Trophoblast cell (in vitro differentiated cells and primary cell): Measurements from ENCODE around the gene CEMIP.
A peak's percentile ranks its signal among the peaks of the same experiment; 100 is the strongest.

Experiments
- DNase-seq, 2 donors: peaks; one replicate each; pipeline ENCODE4 v3.0.0-alpha.2; 2016
- H2AFZ ChIP-seq: 2 replicates; pipeline ENCODE4 v1.6.1; 2013; ENCODE audit warnings: low read length, moderate library complexity, mild to moderate bottlenecking; ENCODE audit not compliant: insufficient read depth, poor library complexity
- H2AK5ac ChIP-seq: 2 replicates; pipeline ENCODE4 v1.6.1; 2013; ENCODE audit warnings: mild to moderate bottlenecking, low read length
- H2BK120ac ChIP-seq: 2 replicates; pipeline ENCODE4 v1.6.1; 2013; ENCODE audit warnings: low read length, mild to moderate bottlenecking, moderate library complexity; ENCODE audit not compliant: insufficient read depth, poor library complexity
- H2BK12ac ChIP-seq: 2 replicates; pipeline ENCODE4 v1.6.1; 2013; ENCODE audit warnings: mild to moderate bottlenecking, low read length, moderate library complexity
- H2BK5ac ChIP-seq: 2 replicates; pipeline ENCODE4 v1.6.1; 2013; ENCODE audit warnings: low read length, low read depth, moderate library complexity, mild to moderate bottlenecking; ENCODE audit not compliant: poor library complexity
- H3K14ac ChIP-seq: 2 replicates; pipeline ENCODE4 v1.6.1; 2013; ENCODE audit warnings: mild to moderate bottlenecking, low read length
- H3K18ac ChIP-seq: 2 replicates; pipeline ENCODE4 v1.6.1; 2013; ENCODE audit warnings: mild to moderate bottlenecking, low read length
- H3K23ac ChIP-seq: 2 replicates; pipeline ENCODE4 v1.6.1; 2013; ENCODE audit warnings: low read length
- H3K27ac ChIP-seq: 2 replicates; pipeline ENCODE4 v1.5.1; 2013; ENCODE audit warnings: low read depth, mild to moderate bottlenecking, inconsistent platforms, low read length, moderate library complexity
- H3K27me3 ChIP-seq: 2 replicates; pipeline ENCODE4 v1.6.1; 2013; ENCODE audit warnings: inconsistent platforms, mild to moderate bottlenecking, low read length, moderate library complexity; ENCODE audit not compliant: insufficient read depth
- H3K36me3 ChIP-seq, 2 experiments: 1 replicate in 1 of 2; 2 replicates in 1 of 2; pipeline ENCODE4 v1.6.1; 2013; ENCODE audit warnings: low read length in 2 of 2, mild to moderate bottlenecking in 2 of 2, moderate library complexity in 1 of 2; ENCODE audit not compliant: insufficient read depth in 2 of 2, control insufficient read depth in 1 of 2
- H3K4ac ChIP-seq: 2 replicates; pipeline ENCODE4 v1.6.1; 2013; ENCODE audit warnings: low read depth, mild to moderate bottlenecking, low read length, moderate library complexity
- H3K4me1 ChIP-seq, 2 experiments: 1 replicate in 1 of 2; 2 replicates in 1 of 2; pipeline ENCODE4 v1.6.1; 2013; ENCODE audit warnings: low read length in 2 of 2, mild to moderate bottlenecking in 2 of 2, moderate library complexity in 1 of 2; ENCODE audit not compliant: insufficient read depth in 2 of 2, control insufficient read depth in 1 of 2
- H3K4me2 ChIP-seq: 2 replicates; pipeline ENCODE4 v1.6.1; 2013; ENCODE audit warnings: inconsistent platforms, mild to moderate bottlenecking, low read length, moderate library complexity
- H3K4me3 ChIP-seq: 2 replicates; pipeline ENCODE4 v1.5.1; 2013; ENCODE audit warnings: mild to moderate bottlenecking, low read depth, low read length, inconsistent platforms
- H3K79me1 ChIP-seq: one replicate; pipeline ENCODE4 v1.6.1; 2013; ENCODE audit warnings: low read length
- H3K79me2 ChIP-seq: 2 replicates; pipeline ENCODE4 v1.6.1; 2013; ENCODE audit warnings: low read length, mild to moderate bottlenecking; ENCODE audit not compliant: control insufficient read depth, insufficient read depth, poor library complexity
- H3K9ac ChIP-seq: 2 replicates; pipeline ENCODE4 v1.6.1; 2013; ENCODE audit warnings: mild to moderate bottlenecking, low read length
- H3K9me3 ChIP-seq: 2 replicates; pipeline ENCODE4 v1.6.1; 2013; ENCODE audit warnings: low read depth, mild to moderate bottlenecking, control low read depth, inconsistent platforms, low read length; ENCODE audit not compliant: insufficient read depth
- H4K12ac ChIP-seq: 2 replicates; pipeline ENCODE4 v1.6.1; 2013; ENCODE audit warnings: low read depth, mild to moderate bottlenecking, low read length, moderate library complexity
- H4K8ac ChIP-seq: 2 replicates; pipeline ENCODE4 v1.6.1; 2013; ENCODE audit warnings: low read depth, mild to moderate bottlenecking, low read length, moderate library complexity
- H4K91ac ChIP-seq: one replicate; pipeline ENCODE4 v1.6.1; 2013; ENCODE audit warnings: low read depth, mild to moderate bottlenecking, low read length, moderate library complexity
- WGBS: extraction: QIAGEN DNeasy Blood & Tissue Kit; methylation state at CpG from one replicate; pipeline ENCODE4 v1.1.7; 2013; ENCODE audit warnings: missing lambda C conversion rate; ENCODE audit not compliant: insufficient read length, insufficient coverage; ENCODE audit errors: extremely low coverage; 5-methylcytosine and 5-hydroxymethylcytosine counted together

The CEMIP gene

DNA sequence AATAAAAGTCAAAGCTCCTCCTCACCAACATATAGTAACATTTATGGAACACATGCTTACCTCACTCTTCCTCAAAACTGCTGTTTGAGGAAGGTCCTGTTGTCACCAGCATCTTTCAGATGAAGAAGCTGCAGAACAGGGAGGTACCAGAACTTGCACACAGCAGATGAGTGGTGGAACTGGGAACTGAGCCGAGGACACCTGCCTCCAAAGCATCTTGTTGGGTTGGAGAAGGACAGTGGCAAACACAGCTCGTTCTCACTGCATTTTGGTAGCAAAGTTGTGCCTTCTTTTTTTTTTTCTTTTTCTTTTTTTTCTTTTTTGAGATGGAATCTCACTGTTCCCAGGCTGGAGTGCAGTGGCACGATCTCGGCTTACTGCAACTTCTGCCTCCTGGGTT is 76.0 kb downstream of the CEMIP start:
- Histone ChIP-seq H3K4me1 (peaks cover 3 to 16% of the 10 kb centered on the region in 2 experiments), H2AFZ (no peak overlapping the region), H3K9ac (no peak overlapping the region), H3K4me2 (no peak overlapping the region), H3K27me3 (no peaks in the 10 kb centered on the region), H3K27ac (no peak overlapping the region), H2AK5ac (no peak overlapping the region), H3K79me2 (no peaks in the 10 kb centered on the region), H4K8ac (no peak overlapping the region), H4K91ac (peak overlapping the region; percentile 25), H3K4me3 (no peak overlapping the region), H3K14ac (no peak overlapping the region), H3K4ac (no peak overlapping the region), H3K79me1 (no peaks in the 10 kb centered on the region), H3K36me3 (no peaks in the 10 kb centered on the region), H3K18ac (no peak overlapping the region), H2BK5ac (no peak overlapping the region), H2BK12ac (peak overlapping the region; percentile 20), H4K12ac (no peak overlapping the region), H3K9me3 (peaks cover 4% of the 10 kb centered on the region), H2BK120ac (no peak overlapping the region), H3K23ac (no peak overlapping the region)
- no peak for DNase-seq
- no CpG with 5 or more reads among the region's 4 CpGs for WGBS

DNA sequence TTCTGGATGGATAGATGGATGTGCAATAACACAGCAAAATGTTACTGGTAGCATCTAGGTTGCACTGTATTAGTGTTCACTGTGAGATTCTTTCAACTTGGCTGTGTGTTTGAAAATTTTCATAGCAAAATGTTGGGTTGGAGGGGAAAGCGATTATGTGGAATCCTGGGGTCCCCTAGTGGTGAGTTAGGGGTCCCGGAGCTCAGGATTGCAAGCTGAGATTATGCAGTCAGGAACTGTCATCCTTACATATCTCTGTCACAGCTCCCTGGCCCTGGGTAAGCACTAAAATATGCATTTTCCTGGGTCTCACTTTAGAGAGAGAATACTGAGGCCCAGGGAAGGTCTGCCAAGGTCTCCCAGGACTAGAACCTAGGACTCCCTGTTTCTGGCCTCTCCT is 77.2 kb downstream of the CEMIP start:
- DNase-seq: no peak
- Histone ChIP-seq H3K79me2 (no peaks in the 10 kb centered on the region), H2BK12ac (no peak overlapping the region), H4K8ac (no peak overlapping the region), H3K4me3 (no peak overlapping the region), H2BK120ac (no peak overlapping the region), H3K23ac (no peak overlapping the region), H3K14ac (no peak overlapping the region), H2AK5ac (no peak overlapping the region), H3K9me3 (no peaks in the 10 kb centered on the region), H3K18ac (no peak overlapping the region), H3K4me1 (peaks cover 3 to 16% of the 10 kb centered on the region in 2 experiments), H3K27me3 (no peaks in the 10 kb centered on the region), H3K36me3 (no peaks in the 10 kb centered on the region), H4K12ac (no peak overlapping the region), H2BK5ac (no peak overlapping the region), H3K79me1 (no peaks in the 10 kb centered on the region), H3K27ac (no peak overlapping the region), H3K9ac (no peak overlapping the region), H2AFZ (no peak overlapping the region), H4K91ac (no peak overlapping the region), H3K4ac (no peak overlapping the region), H3K4me2 (no peak overlapping the region)
- no CpG with 5 or more reads among the region's 2 CpGs for WGBS

DNA sequence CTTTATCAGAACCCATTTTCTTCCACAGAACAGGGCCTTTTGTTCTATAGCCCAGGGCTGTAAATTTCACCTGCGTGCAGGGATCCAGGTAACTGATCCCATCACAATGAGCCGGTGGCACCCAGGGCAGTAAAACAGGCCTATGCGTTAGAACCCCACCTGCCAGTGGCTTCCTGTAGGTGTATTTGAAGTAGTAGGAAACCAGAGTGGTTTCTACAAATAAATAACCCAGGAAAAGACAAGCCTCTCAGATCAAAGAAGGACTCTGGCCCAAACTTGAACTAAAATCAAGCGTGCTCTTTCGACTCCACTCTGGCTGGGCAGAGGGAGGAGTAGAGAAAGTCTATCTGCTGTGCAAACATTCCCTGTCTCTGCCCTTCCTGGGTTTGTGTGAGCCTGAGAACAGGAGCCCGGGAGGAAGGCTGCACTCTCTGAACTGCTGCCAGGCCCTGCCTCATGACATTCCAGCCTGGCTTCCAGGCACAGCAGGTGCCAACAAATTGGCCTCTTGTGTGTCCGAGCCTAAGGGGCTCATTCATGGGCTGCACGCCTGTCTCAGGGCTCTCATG is 77.7 kb downstream of the CEMIP start:
- no peaks in the 10 kb centered on the region for H3K79me2 ChIP-seq
- no peak overlapping the region for H3K14ac ChIP-seq
- no peak overlapping the region for H3K4ac ChIP-seq
- no peak overlapping the region for H2BK120ac ChIP-seq
- H3K4me1 ChIP-seq: peaks cover 3 to 16% of the 10 kb centered on the region in 2 experiments
- no peak overlapping the region for H4K12ac ChIP-seq
- H3K27ac ChIP-seq: no peak overlapping the region
- H2AK5ac ChIP-seq: no peak overlapping the region
- no peaks in the 10 kb centered on the region for H3K27me3 ChIP-seq
- no peak overlapping the region for H2BK5ac ChIP-seq
- peak in 1 of 2 donors; percentile 38 for DNase-seq
- no peak overlapping the region for H2AFZ ChIP-seq
- H3K9ac ChIP-seq: no peak overlapping the region
- H4K8ac ChIP-seq: no peak overlapping the region
- no peaks in the 10 kb centered on the region for H3K36me3 ChIP-seq
- H3K4me2 ChIP-seq: no peak overlapping the region
- no peak overlapping the region for H2BK12ac ChIP-seq
- H4K91ac ChIP-seq: no peak overlapping the region
- H3K9me3 ChIP-seq: no peaks in the 10 kb centered on the region
- no peaks in the 10 kb centered on the region for H3K79me1 ChIP-seq
- H3K4me3 ChIP-seq: no peak overlapping the region
- no peak overlapping the region for H3K18ac ChIP-seq
- H3K23ac ChIP-seq: no peak overlapping the region
- no CpG with 5 or more reads among the region's 8 CpGs for WGBS

DNA sequence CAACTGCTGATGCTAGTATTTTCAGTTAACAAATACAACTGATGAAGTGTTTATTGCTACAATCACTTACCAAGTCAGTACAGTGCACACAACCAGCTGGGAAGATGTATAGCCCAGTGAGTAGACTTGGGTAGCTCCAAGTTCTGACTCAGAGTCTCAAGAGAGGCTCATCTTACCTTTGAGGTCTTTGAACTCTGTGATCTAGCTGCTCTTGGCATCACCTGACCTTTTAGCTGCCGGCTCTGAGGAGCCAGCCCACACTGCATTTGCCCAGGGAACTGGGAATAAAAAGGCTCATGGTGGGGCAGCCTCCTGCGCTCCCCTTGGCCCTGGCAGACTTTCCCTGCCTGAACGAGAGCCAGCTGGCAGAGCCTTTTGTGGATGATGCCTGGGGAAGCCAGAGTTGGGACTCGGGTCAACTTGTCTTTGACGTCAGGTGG is 82.6 kb downstream of the CEMIP start:
- no peaks in the 10 kb centered on the region for H3K9me3 ChIP-seq

More for the DNA sequence above, 82.6 kb downstream of the CEMIP start:
- Histone ChIP-seq H4K12ac (no peak overlapping the region), H3K4me3 (no peak overlapping the region), H3K27me3 (no peaks in the 10 kb centered on the region), H3K9ac (no peak overlapping the region), H3K36me3 (no peaks in the 10 kb centered on the region), H2AFZ (no peak overlapping the region), H3K18ac (no peak overlapping the region), H4K91ac (no peak overlapping the region), H2BK12ac (no peak overlapping the region), H3K4me1 (peaks cover 0 to 3% of the 10 kb centered on the region in 2 experiments), H3K14ac (no peak overlapping the region), H2BK120ac (no peak overlapping the region), H3K79me1 (no peaks in the 10 kb centered on the region), H3K27ac (no peak overlapping the region), H3K79me2 (no peaks in the 10 kb centered on the region), H3K4ac (no peak overlapping the region), H3K4me2 (no peak overlapping the region), H2AK5ac (no peak overlapping the region), H4K8ac (no peak overlapping the region), H3K23ac (no peak overlapping the region), H2BK5ac (no peak overlapping the region)
- DNase-seq: no peak
- WGBS: no CpG with 5 or more reads among the region's 5 CpGs
